B cell (primary cell): ENCODE results near the gene YY1. TPM values are rescaled to one million over a fixed set of nuclear protein-coding genes. Genes with fewer than 3 reads are reported as not detected.

ENCODE experiments used
- ATAC-seq: fragments of 200-7000 bp; cut with Tn5 transposase; one replicate; pipeline ENCODE4 v1.10.0; 2021; ENCODE audit warnings: low read depth, mild to moderate bottlenecking, moderate number of reproducible peaks, moderate library complexity
- CTCF ChIA-PET: fragments of 350-600 bp; sonication (Branson Sonifier 250); formaldehyde crosslinking; loops from one replicate; lab custom pipeline; 2021; ENCODE audit warnings: antibody characterized with exemption, inconsistent platforms; lab: Charles Lee
- POLR2A ChIA-PET: fragments of 350-600 bp; sonication (Branson Sonifier 250); formaldehyde crosslinking; loops from one replicate; lab custom pipeline; 2021; ENCODE audit warnings: antibody characterized with exemption; lab: Charles Lee
- DNase-seq: peaks from one replicate; pipeline ENCODE4 v3.0.0; 2013
- H2AFZ ChIP-seq: 2 replicates; pipeline ENCODE4 v1.6.1; 2012; ENCODE audit warnings: mild to moderate bottlenecking, low read depth, low read length; ENCODE audit not compliant: insufficient read depth, poor library complexity, severe bottlenecking
- H3K27ac ChIP-seq, 2 donors: 1 replicate in 1 of 2; 2 replicates in 1 of 2; pipeline ENCODE4 v1.5.1; 2012 to 2013; ENCODE audit warnings: low read length in 2 of 2, mild to moderate bottlenecking in 2 of 2, moderate library complexity in 1 of 2
- H3K27me3 ChIP-seq, 4 experiments: fragments of 200-600 bp in 1 of 4; sonication (generic) in 1 of 4; replicated peaks in 1 of 4; 1 replicate in 2 of 4; 2 replicates in 2 of 4; pipeline versions ENCODE4 v1.6.1 to v1.7.0; 2013 to 2016; ENCODE audit warnings: low read length in 3 of 4, mild to moderate bottlenecking in 2 of 4, mixed read lengths in 1 of 4, moderate library complexity in 1 of 4; ENCODE audit not compliant: insufficient read depth in 4 of 4, control insufficient read depth in 3 of 4; ENCODE audit errors: control extremely low read depth in 1 of 4
- H3K36me3 ChIP-seq, 2 experiments: replicated peaks in 1 of 2; 1 replicate in 1 of 2; 2 replicates in 1 of 2; pipeline versions ENCODE4 v1.6.1 to v1.7.1; 2013; ENCODE audit warnings: low read length in 1 of 2; ENCODE audit not compliant: insufficient read depth in 2 of 2, control insufficient read depth in 1 of 2; ENCODE audit errors: control extremely low read depth in 1 of 2, extremely low read depth in 1 of 2
- H3K4me1 ChIP-seq, 2 donors: fragments of 200-600 bp in 1 of 2; sonication (generic) in 1 of 2; 1 replicate in 1 of 2; 2 replicates in 1 of 2; pipeline versions ENCODE4 v1.5.1 to v1.6.1; 2013 to 2017; ENCODE audit warnings: low read length in 2 of 2; ENCODE audit not compliant: control insufficient read depth in 2 of 2, insufficient read depth in 2 of 2
- H3K4me2 ChIP-seq: replicated peaks from 2 replicates; pipeline ENCODE3; 2012; ENCODE audit warnings: mild to moderate bottlenecking, low read depth, low read length; ENCODE audit not compliant: poor library complexity, severe bottlenecking
- H3K4me3 ChIP-seq, 5 experiments: fragments of 200-600 bp in 1 of 5; sonication (generic) in 1 of 5; 1 replicate in 3 of 5; 2 replicates in 2 of 5; pipeline versions ENCODE4 v1.5.1 to v1.7.0; 2011 to 2016; ENCODE audit warnings: low read length in 4 of 5, mild to moderate bottlenecking in 4 of 5, low read depth in 2 of 5, control low read depth in 1 of 5, moderate library complexity in 1 of 5; ENCODE audit not compliant: insufficient read depth in 1 of 5; ENCODE audit errors: control extremely low read depth in 1 of 5, extremely low read depth in 1 of 5
- H3K79me2 ChIP-seq: fragments of 200-600 bp; sonication (generic); one replicate; pipeline ENCODE4 v1.6.0; 2016; ENCODE audit warnings: low read length; ENCODE audit not compliant: control insufficient read depth, insufficient read depth
- H3K9ac ChIP-seq: fragments of 200-600 bp; sonication (generic); 2 replicates; pipeline ENCODE4 v1.6.1; 2017; ENCODE audit warnings: mild to moderate bottlenecking, low read length, moderate library complexity
- H3K9me3 ChIP-seq, 3 donors: one replicate each; pipeline versions ENCODE4 v1.6.1 to v1.7.1; 2013; ENCODE audit warnings: low read length in 2 of 3; ENCODE audit not compliant: control insufficient read depth in 2 of 3, insufficient read depth in 1 of 3; ENCODE audit errors: control extremely low read depth in 1 of 3
- H4K20me1 ChIP-seq: 2 replicates; pipeline ENCODE4 v1.6.0; 2012; ENCODE audit warnings: mild to moderate bottlenecking, low read length; ENCODE audit not compliant: insufficient read depth, control insufficient read depth, poor library complexity, severe bottlenecking
- H3K27ac Mint-ChIP-seq: one replicate; pipeline ENCODE4 v1.8.0; 2021; ENCODE audit warnings: mixed read lengths
- H3K27me3 Mint-ChIP-seq: one replicate; pipeline ENCODE4 v1.8.0; 2021; ENCODE audit warnings: mixed read lengths
- H3K4me1 Mint-ChIP-seq: one replicate; pipeline ENCODE4 v1.8.0; 2021; ENCODE audit warnings: mixed read lengths
- H3K4me3 Mint-ChIP-seq: one replicate; pipeline ENCODE4 v1.8.0; 2021; ENCODE audit warnings: mixed read lengths
- H3K9me3 Mint-ChIP-seq: one replicate; pipeline ENCODE4 v1.8.0; 2022; ENCODE audit warnings: mixed read lengths; ENCODE audit not compliant: insufficient read depth
- CTCF ChIP-seq: fragments of 200-600 bp; IDR thresholded peaks from one replicate; pipeline ENCODE4 v1.8.0; 2022; ENCODE audit warnings: antibody characterized with exemption, mild to moderate bottlenecking
- EZH2 ChIP-seq: IDR thresholded peaks from 2 replicates; pipeline ENCODE4 v1.6.1; 2012; ENCODE audit warnings: borderline replicate concordance, low read depth, mild to moderate bottlenecking, moderate library complexity, low read length; ENCODE audit not compliant: insufficient read depth, poor library complexity, severe bottlenecking
- WGBS: methylation state at CpG from one replicate; pipeline ENCODE4 v1.1.5; 2013; ENCODE audit warnings: missing lambda C conversion rate; ENCODE audit not compliant: insufficient coverage; 5-methylcytosine and 5-hydroxymethylcytosine counted together
- intact Hi-C: fragments of 100-400 bp; cut with micrococcal nuclease; formaldehyde crosslinking; loops from one replicate; pipeline ENCODE4 v1.10.0; 2022
- polyA plus RNA-seq: library from polyadenylated mRNA; depleted of rRNA; stranded (reverse); fragments of >200 nt; gene quantifications from 2 replicates; pipeline ENCODE4 v1.2.3, GENCODE V29; 2012
- total RNA-seq, 2 donors: library from RNA; stranded (reverse); fragments of 120-200 nt in 1 of 2; gene quantifications; 1 replicate in 1 of 2; 2 replicates in 1 of 2; pipeline versions ENCODE4 v1.2.3 to v1.2.4, GENCODE V29; 2013 to 2022

Gene YY1
- total and polyA plus RNA-seq, 2 donors (not counting 1 experiment from before 2014, with no cell fraction given), result 24.0 to 91.4 TPM

GRCh38 chr14:100292301-100292775, 53.4 kb downstream of the YY1 start:
- ATAC-seq (no peak), DNase-seq (no peak)
- Histone ChIP-seq H4K20me1 (no peaks in the 10 kb centered on the region), H3K4me2 (no peak overlapping the region), H3K9ac (no peak overlapping the region), H3K79me2 (no peaks in the 10 kb centered on the region), H2AFZ (no peak overlapping the region), H3K27ac (no peak overlapping the region), H3K36me3 (no peaks in the 10 kb centered on the region), H3K27me3 (no peaks in the 10 kb centered on the region), H3K9me3 (no peaks in the 10 kb centered on the region), H3K4me3 (no peak overlapping the region), H3K4me1 (peaks cover 21 to 40% of the 10 kb centered on the region in 2 donors)
- H3K4me3 Mint-ChIP-seq, result no peak overlapping the region
- H3K4me1 Mint-ChIP-seq, result peaks cover 35% of the 10 kb centered on the region
- 99% methylated on average over 61 of the region's 61 CpGs for WGBS
- H3K27ac Mint-ChIP-seq, result no peak overlapping the region
- no peak for TF ChIP-seq EZH2
- TF ChIP-seq CTCF, result no peak
- ChIA-PET POLR2A (no interaction called here), CTCF (interaction anchor here (1.8 kb wide), 1 partner anchor 9 kb away, joined by 5 read pairs; no protein-coding TSS in a partner anchor)
- intact Hi-C loops, result no loop called here
- H3K9me3 Mint-ChIP-seq, result no peaks in the 10 kb centered on the region
- no peaks in the 10 kb centered on the region for H3K27me3 Mint-ChIP-seq

GRCh38 chr14:100292776-100293461, 54.0 kb downstream of the YY1 start:
- Histone ChIP-seq H3K4me2 (no peak overlapping the region), H4K20me1 (no peaks in the 10 kb centered on the region), H3K27me3 (no peaks in the 10 kb centered on the region), H3K4me1 (peaks cover 26 to 45% of the 10 kb centered on the region in 2 donors), H3K27ac (no peak overlapping the region), H3K4me3 (no peak overlapping the region), H3K36me3 (no peaks in the 10 kb centered on the region), H3K9ac (no peak overlapping the region), H3K9me3 (no peaks in the 10 kb centered on the region), H2AFZ (no peak overlapping the region), H3K79me2 (no peaks in the 10 kb centered on the region)
- intact Hi-C loops, result no loop called here
- TF ChIP-seq EZH2 (no peak), CTCF (no peak)
- H3K4me1 Mint-ChIP-seq, result peaks cover 40% of the 10 kb centered on the region
- H3K27ac Mint-ChIP-seq, result no peak overlapping the region
- no peaks in the 10 kb centered on the region for H3K9me3 Mint-ChIP-seq
- POLR2A ChIA-PET, result interaction anchor here (0.6 kb wide), 1 partner anchor 45 kb away, joined by 4 read pairs; no protein-coding TSS in a partner anchor
- ATAC-seq (no peak), DNase-seq (no peak)
- 98% methylated on average over 42 of the region's 42 CpGs for WGBS
- H3K4me3 Mint-ChIP-seq, result no peak overlapping the region
- CTCF ChIA-PET, result interaction anchor here (1.8 to 2.0 kb wide), 2 partner anchors 10 to 25 kb away, joined by 5 to 7 read pairs; no protein-coding TSS in a partner anchor
- H3K27me3 Mint-ChIP-seq, result no peaks in the 10 kb centered on the region
